Astrocyte (in vitro differentiated cells and primary cell): ENCODE measurements around the gene PTPRK.
A peak's percentile ranks its signal among the peaks of the same experiment; 100 is the strongest.

Source experiments
- CTCF ChIP-seq: IDR thresholded peaks from 2 replicates; pipeline ENCODE4 v1.5.1; 2011; ENCODE audit warnings: low read depth, mild to moderate bottlenecking, inconsistent platforms, low read length, moderate library complexity; ENCODE audit not compliant: insufficient read depth
- EZH2 ChIP-seq: IDR thresholded peaks from 2 replicates; pipeline ENCODE4 v1.6.1; 2012; ENCODE audit warnings: mild to moderate bottlenecking, low read length, inconsistent platforms; ENCODE audit not compliant: insufficient read depth

GRCh38 chr6:128519132-128519930 lies 1.1 kb downstream of the PTPRK start:
- peak; percentile 7 for TF ChIP-seq CTCF
- no peak for TF ChIP-seq EZH2
